Sigmoid colon (tissue), 7 donors: ENCODE results near the gene TRIM3. TPM values are rescaled to one million over a fixed set of nuclear protein-coding genes. Genes with fewer than 3 reads are reported as not detected.

ENCODE experiments used
- DNase-seq: peaks from one replicate; pipeline ENCODE4 v3.0.0-alpha.2; 2019
- H3K27ac ChIP-seq, 4 donors: fragments of 200-600 bp; sonication (generic); one replicate each; pipeline ENCODE4 v1.5.1; 2016 to 2019; ENCODE audit warnings: mild to moderate bottlenecking in 1 of 4
- H3K27me3 ChIP-seq, 3 donors: fragments of 200-600 bp; sonication (generic); one replicate each; pipeline ENCODE4 v1.5.1; 2019; ENCODE audit warnings: mild to moderate bottlenecking in 1 of 3
- H3K36me3 ChIP-seq, 4 donors: fragments of 200-600 bp; sonication (generic); one replicate each; pipeline ENCODE4 v1.5.1; 2016 to 2019
- H3K4me1 ChIP-seq, 4 donors: fragments of 200-600 bp; sonication (generic); one replicate each; pipeline ENCODE4 v1.5.1; 2017 to 2019
- H3K4me3 ChIP-seq, 4 donors: fragments of 200-600 bp; sonication (generic); one replicate each; pipeline ENCODE4 v1.5.1; 2017 to 2019; ENCODE audit warnings: mild to moderate bottlenecking in 2 of 4, moderate library complexity in 1 of 4
- H3K9me3 ChIP-seq, 4 donors: fragments of 200-600 bp in 3 of 4; sonication (generic) in 3 of 4; one replicate each; pipeline versions ENCODE4 v1.5.1 to v1.6.1; 2013 to 2019
- EP300 ChIP-seq, 4 donors: sonication (generic); formaldehyde crosslinking; IDR thresholded peaks; one replicate each; pipeline ENCODE4 v1.6.1; 2017; ENCODE audit warnings: antibody characterized with exemption in 4 of 4
- POLR2A ChIP-seq, 2 donors: fragments of 450-650 bp; IDR thresholded peaks; one replicate each; pipeline ENCODE4 v1.6.1; 2016; ENCODE audit warnings: antibody characterized with exemption in 2 of 2, mild to moderate bottlenecking in 2 of 2, moderate library complexity in 2 of 2
- POLR2AphosphoS5 ChIP-seq, 4 donors: sonication (generic); formaldehyde crosslinking; IDR thresholded peaks; one replicate each; pipeline ENCODE4 v1.6.1; 2017; ENCODE audit warnings: antibody characterized with exemption in 4 of 4
- WGBS, 2 donors: extraction: QIAGEN DNeasy Blood & Tissue Kit; methylation state at CpG; one replicate each; pipeline ENCODE4 v1.1.7; 2013; 5-methylcytosine and 5-hydroxymethylcytosine counted together
- intact Hi-C: fragments of 100-400 bp; cut with DNase I; formaldehyde crosslinking; loops from one replicate; pipeline ENCODE4 v1.15.1; 2023
- polyA plus RNA-seq, 3 donors: library from polyadenylated mRNA; stranded (reverse); fragments of 200-250 nt; gene quantifications; one replicate each; pipeline ENCODE4 v1.2.3, GENCODE V29; 2013
- total RNA-seq, 4 donors: library from RNA; depleted of rRNA; stranded (reverse); fragments of >200 nt; gene quantifications; one replicate each; pipeline ENCODE4 v1.1.0, GENCODE V29; 2016
- TF ChIP-seq, protein P1 (sequence below), 4 experiments: fragments of 450-650 bp in 3 of 4; fragments of 200-600 bp in 1 of 4; IDR thresholded peaks; one replicate each; pipeline ENCODE4 v1.5.1; 2016 to 2019; ENCODE audit warnings: antibody characterized with exemption in 4 of 4, mild to moderate bottlenecking in 3 of 4, moderate library complexity in 2 of 4
- donor health status: healthy with polysubstance abuse.
- donor health status: Bipolar disorder and iron deficiency.
- donor health status: healthy.

The TRIM3 gene
- total and polyA plus RNA-seq, 7 donors, result 14.6 to 27.1 (median 19.8) TPM

DNA sequence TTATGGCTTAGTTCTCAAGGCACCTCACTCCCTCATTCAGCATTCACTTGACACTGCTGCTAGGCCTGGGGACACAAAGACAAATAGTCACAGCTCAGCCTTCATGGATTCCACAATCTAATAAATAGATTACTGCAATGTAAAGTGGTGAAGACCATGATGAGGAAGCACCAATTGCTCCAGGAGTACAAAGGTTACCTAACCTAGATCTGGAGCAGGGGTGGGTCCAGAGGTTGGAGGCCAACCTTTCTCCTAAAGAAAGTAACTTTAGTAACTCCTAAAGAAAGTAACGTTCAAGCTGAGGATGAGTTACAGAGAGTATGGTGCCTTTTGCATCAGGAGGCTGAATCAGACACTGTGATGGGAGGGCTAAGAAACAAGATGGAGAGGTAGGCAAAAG is 4.1 kb downstream of the TRIM3 start:
- no peaks in the 10 kb centered on the region for H3K27me3 ChIP-seq
- H3K4me3 ChIP-seq, result no peak overlapping the region
- 15 to 70% methylated on average over 1 of the region's 1 CpG for WGBS, 2 donors
- intact Hi-C loops, result no loop called here
- H3K27ac ChIP-seq, result peak overlapping the region; percentile 50 to 68 (median 60)
- TF ChIP-seq POLR2A (IDR thresholded peaks at IDR 0.05), result no peak
- TF ChIP-seq, protein P1, sequence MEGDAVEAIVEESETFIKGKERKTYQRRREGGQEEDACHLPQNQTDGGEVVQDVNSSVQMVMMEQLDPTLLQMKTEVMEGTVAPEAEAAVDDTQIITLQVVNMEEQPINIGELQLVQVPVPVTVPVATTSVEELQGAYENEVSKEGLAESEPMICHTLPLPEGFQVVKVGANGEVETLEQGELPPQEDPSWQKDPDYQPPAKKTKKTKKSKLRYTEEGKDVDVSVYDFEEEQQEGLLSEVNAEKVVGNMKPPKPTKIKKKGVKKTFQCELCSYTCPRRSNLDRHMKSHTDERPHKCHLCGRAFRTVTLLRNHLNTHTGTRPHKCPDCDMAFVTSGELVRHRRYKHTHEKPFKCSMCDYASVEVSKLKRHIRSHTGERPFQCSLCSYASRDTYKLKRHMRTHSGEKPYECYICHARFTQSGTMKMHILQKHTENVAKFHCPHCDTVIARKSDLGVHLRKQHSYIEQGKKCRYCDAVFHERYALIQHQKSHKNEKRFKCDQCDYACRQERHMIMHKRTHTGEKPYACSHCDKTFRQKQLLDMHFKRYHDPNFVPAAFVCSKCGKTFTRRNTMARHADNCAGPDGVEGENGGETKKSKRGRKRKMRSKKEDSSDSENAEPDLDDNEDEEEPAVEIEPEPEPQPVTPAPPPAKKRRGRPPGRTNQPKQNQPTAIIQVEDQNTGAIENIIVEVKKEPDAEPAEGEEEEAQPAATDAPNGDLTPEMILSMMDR (IDR thresholded peaks at IDR 0.05), result no peak
- no peak for TF ChIP-seq EP300 (IDR thresholded peaks at IDR 0.05)
- TF ChIP-seq POLR2AphosphoS5 (IDR thresholded peaks at IDR 0.05), result no peak
- H3K36me3 ChIP-seq, result peaks cover 0 to 10% (median under 1%) of the 10 kb centered on the region in 4 donors
- DNase-seq, result no peak
- H3K4me1 ChIP-seq, result peaks cover 0 to 40% (median 31%) of the 10 kb centered on the region in 4 donors
- no peaks in the 10 kb centered on the region for H3K9me3 ChIP-seq

DNA sequence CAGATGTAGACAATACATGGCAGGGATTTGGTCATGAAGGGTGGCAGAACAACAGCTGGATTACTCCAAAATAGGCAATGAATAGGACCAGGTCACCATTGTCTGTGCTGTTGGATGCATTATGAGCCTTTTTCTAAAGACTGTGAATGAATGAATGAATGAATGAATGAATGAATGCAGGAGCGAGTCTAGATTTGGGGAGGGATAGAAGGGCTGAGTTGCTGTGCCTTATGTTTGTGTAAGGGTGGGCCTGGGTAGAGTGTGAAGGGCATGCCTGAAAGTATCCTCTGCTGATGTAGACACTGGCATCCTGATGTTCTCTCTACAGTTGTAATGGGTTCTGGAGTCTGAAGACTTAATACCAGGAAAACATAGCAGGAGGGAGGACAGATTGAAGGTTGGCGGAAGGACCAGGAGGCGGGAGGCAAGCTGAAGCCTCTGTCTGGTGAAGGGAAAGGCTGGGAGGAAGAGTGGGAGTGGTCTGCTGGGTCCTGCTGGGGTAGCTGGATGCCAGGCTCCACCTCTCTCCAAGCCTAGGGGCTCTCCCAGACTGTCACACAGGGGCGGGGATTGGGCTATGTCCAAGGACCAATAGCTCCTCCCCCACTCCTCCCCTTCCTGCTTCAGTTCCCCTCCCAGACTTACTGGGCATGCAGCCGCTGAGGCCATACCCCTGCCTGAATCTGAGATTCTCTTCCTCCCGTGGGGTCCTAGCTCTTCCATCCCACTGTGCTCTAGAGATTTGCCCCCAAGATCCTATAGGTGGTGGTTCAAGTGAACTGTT is 4.8 kb downstream of the TRIM3 start:
- intact Hi-C loops, result no loop called here
- peaks cover 0 to 37% (median 26%) of the 10 kb centered on the region in 4 donors for H3K4me1 ChIP-seq
- H3K4me3 ChIP-seq, result no peak overlapping the region
- peaks cover 0 to 17% (median 8%) of the 10 kb centered on the region in 4 donors for H3K36me3 ChIP-seq
- H3K9me3 ChIP-seq, result no peaks in the 10 kb centered on the region
- DNase-seq, result peak; percentile 92
- H3K27me3 ChIP-seq, result no peaks in the 10 kb centered on the region
- WGBS, 2 donors, result 45 to 63% methylated on average over 6 of the region's 6 CpGs
- TF ChIP-seq POLR2AphosphoS5 (IDR thresholded peaks at IDR 0.05) (peak in 3 of 4 donors; percentile 18 to 56 (median 34)), POLR2A (IDR thresholded peaks at IDR 0.05) (no peak)
- H3K27ac ChIP-seq, result peak overlapping the region; percentile 50 to 68 (median 60)

DNA sequence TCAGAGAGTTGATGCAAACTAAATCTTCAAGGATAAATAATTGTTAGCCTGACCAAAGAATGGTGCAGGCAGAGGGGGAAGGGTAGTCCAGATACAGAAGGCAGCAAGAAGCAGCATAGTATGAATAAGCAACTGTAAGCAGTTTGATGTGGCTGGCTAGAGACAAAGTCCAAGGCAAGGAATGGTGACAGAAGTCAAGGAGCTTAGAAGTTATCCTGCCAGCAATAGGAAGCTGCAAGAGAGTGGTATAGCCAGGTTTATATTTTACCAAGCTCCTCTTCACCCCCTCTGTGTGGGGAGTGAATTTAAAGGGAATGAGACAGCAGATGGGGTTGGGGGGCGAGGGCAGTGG is 14.7 kb downstream of the TRIM3 start:
- TF ChIP-seq POLR2AphosphoS5 (IDR thresholded peaks at IDR 0.05), result no peak
- no peak for TF ChIP-seq EP300 (IDR thresholded peaks at IDR 0.05)

DNA sequence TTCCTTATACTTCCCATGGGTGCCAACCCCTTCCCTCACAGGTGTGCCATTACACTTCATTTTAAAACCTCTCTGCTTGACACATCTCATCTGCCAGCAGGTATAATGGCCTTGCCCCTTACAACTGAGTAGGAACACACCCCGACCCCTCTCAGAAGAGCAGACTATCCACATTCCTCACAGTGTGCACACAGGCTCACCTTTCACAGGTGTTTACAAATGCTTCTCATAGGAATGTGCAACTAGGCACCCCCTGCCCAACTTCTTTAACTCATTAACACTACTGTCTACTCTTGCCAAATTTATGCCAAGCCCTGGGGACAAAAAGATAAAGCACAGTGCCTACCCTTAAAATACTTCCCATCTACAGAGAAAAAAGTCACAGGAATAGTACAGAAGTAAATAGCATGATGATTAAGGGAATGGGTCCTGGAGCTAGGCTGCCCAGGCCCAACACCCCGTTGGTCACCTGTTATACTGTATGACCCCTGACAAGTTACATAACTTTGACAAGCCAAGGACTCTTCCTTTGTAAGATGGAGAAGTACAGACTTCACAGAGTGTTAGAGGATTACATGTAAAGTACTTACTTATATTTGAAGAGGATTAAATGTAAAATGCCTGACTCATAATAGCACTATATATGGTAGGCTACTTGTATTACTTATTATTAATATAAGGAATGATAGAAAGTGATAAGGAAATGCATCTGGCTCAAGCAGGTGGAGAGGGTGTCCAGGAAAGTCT is 15.2 kb downstream of the TRIM3 start:
- no peak overlapping the region for H3K4me3 ChIP-seq
- 86% methylated on average over 2 of the region's 2 CpGs for WGBS, 2 donors
- H3K4me1 ChIP-seq, result no peaks in the 10 kb centered on the region
- no peak overlapping the region for H3K27ac ChIP-seq
- intact Hi-C loops, result no loop called here
- no peak for TF ChIP-seq POLR2A (IDR thresholded peaks at IDR 0.05)
- TF ChIP-seq EP300 (IDR thresholded peaks at IDR 0.05), result no peak
- TF ChIP-seq, protein P1 (IDR thresholded peaks at IDR 0.05), result no peak
- no peak for TF ChIP-seq POLR2AphosphoS5 (IDR thresholded peaks at IDR 0.05)
- no peak for DNase-seq
- no peaks in the 10 kb centered on the region for H3K9me3 ChIP-seq
- H3K27me3 ChIP-seq, result no peaks in the 10 kb centered on the region
- peaks cover 25 to 97% (median 52%) of the 10 kb centered on the region in 4 donors for H3K36me3 ChIP-seq

More for the DNA sequence above, 14.7 kb downstream of the TRIM3 start:
- Histone ChIP-seq H3K4me3 (no peak overlapping the region), H3K4me1 (no peaks in the 10 kb centered on the region), H3K27ac (no peak overlapping the region), H3K9me3 (no peaks in the 10 kb centered on the region), H3K27me3 (no peaks in the 10 kb centered on the region), H3K36me3 (peaks cover 25 to 97% (median 55%) of the 10 kb centered on the region in 4 donors)
- 72 to 76% methylated on average over 1 of the region's 1 CpG for WGBS, 2 donors
- intact Hi-C loops, result no loop called here
- no peak for DNase-seq

DNA sequence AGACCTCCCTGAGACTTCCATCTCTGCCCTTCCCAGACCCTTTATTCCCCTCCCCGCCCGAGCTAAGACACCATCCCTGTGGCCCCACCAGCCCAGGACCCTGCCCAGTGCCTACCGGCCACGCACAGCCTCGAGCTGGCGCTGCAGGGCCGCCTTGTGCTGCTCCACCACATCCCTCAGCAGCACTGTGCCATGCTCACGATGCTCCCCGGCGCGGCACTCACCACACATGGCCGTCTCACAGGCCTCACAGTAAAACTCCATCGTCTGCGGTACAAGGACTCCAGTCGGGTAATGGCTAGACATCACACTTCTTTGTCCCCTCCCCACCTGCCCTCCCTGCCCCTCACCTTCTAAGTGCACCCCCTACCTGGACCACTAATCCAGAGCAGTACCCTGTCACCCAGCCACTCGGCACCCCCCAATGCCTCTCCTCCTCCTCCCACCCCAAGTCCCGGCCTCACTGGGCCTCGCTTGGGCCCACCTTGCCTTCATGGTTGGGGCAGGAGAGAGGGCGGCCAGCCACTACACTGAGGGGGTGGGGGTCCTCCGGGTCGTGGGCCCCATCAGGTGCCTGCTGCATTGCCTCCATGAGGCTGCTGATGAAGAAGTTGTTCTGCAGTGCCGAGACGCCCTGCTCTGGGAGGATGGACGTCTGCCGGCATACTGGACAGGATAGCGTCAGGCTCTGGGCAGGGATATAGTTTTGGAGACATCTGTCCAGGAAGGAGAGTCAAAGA is 16.0 kb downstream of the TRIM3 start:
- H3K4me3 ChIP-seq, result no peak overlapping the region
- H3K27me3 ChIP-seq, result no peaks in the 10 kb centered on the region
- TF ChIP-seq POLR2A (IDR thresholded peaks at IDR 0.05) (no peak), EP300 (IDR thresholded peaks at IDR 0.05) (no peak), POLR2AphosphoS5 (IDR thresholded peaks at IDR 0.05) (no peak)
- TF ChIP-seq, protein P1 (IDR thresholded peaks at IDR 0.05), result no peak
- peaks cover 26 to 99% (median 51%) of the 10 kb centered on the region in 4 donors for H3K36me3 ChIP-seq
- H3K27ac ChIP-seq, result no peak overlapping the region
- WGBS, 2 donors, result 94 to 96% methylated on average over 26 of the region's 26 CpGs
- no peak for DNase-seq
- intact Hi-C loops, result no loop called here
- H3K4me1 ChIP-seq, result no peaks in the 10 kb centered on the region
- H3K9me3 ChIP-seq, result no peaks in the 10 kb centered on the region
